Sigmoid colon (tissue), 7 donors: ENCODE results near the gene TSPAN1. TPM values are rescaled to one million over a fixed set of nuclear protein-coding genes. Genes with fewer than 3 reads are reported as not detected.

Source experiments
- DNase-seq: peaks from one replicate; pipeline ENCODE4 v3.0.0-alpha.2; 2019
- H3K27ac ChIP-seq, 4 donors: fragments of 200-600 bp; sonication (generic); one replicate each; pipeline ENCODE4 v1.5.1; 2016 to 2019; ENCODE audit warnings: mild to moderate bottlenecking in 1 of 4
- H3K27me3 ChIP-seq, 3 donors: fragments of 200-600 bp; sonication (generic); one replicate each; pipeline ENCODE4 v1.5.1; 2019; ENCODE audit warnings: mild to moderate bottlenecking in 1 of 3
- H3K36me3 ChIP-seq, 4 donors: fragments of 200-600 bp; sonication (generic); one replicate each; pipeline ENCODE4 v1.5.1; 2016 to 2019
- H3K4me1 ChIP-seq, 4 donors: fragments of 200-600 bp; sonication (generic); one replicate each; pipeline ENCODE4 v1.5.1; 2017 to 2019
- H3K4me3 ChIP-seq, 4 donors: fragments of 200-600 bp; sonication (generic); one replicate each; pipeline ENCODE4 v1.5.1; 2017 to 2019; ENCODE audit warnings: mild to moderate bottlenecking in 2 of 4, moderate library complexity in 1 of 4
- H3K9me3 ChIP-seq, 4 donors: fragments of 200-600 bp in 3 of 4; sonication (generic) in 3 of 4; one replicate each; pipeline versions ENCODE4 v1.5.1 to v1.6.1; 2013 to 2019
- CTCF ChIP-seq, 4 experiments: fragments of 450-650 bp in 3 of 4; fragments of 200-600 bp in 1 of 4; IDR thresholded peaks; one replicate each; pipeline ENCODE4 v1.5.1; 2016 to 2019; ENCODE audit warnings: antibody characterized with exemption in 4 of 4, mild to moderate bottlenecking in 3 of 4, moderate library complexity in 2 of 4
- EP300 ChIP-seq, 4 donors: sonication (generic); formaldehyde crosslinking; IDR thresholded peaks; one replicate each; pipeline ENCODE4 v1.6.1; 2017; ENCODE audit warnings: antibody characterized with exemption in 4 of 4
- POLR2A ChIP-seq, 2 donors: fragments of 450-650 bp; IDR thresholded peaks; one replicate each; pipeline ENCODE4 v1.6.1; 2016; ENCODE audit warnings: antibody characterized with exemption in 2 of 2, mild to moderate bottlenecking in 2 of 2, moderate library complexity in 2 of 2
- POLR2AphosphoS5 ChIP-seq, 4 donors: sonication (generic); formaldehyde crosslinking; IDR thresholded peaks; one replicate each; pipeline ENCODE4 v1.6.1; 2017; ENCODE audit warnings: antibody characterized with exemption in 4 of 4
- WGBS, 2 donors: extraction: QIAGEN DNeasy Blood & Tissue Kit; methylation state at CpG; one replicate each; pipeline ENCODE4 v1.1.7; 2013; 5-methylcytosine and 5-hydroxymethylcytosine counted together
- intact Hi-C: fragments of 100-400 bp; cut with DNase I; formaldehyde crosslinking; loops from one replicate; pipeline ENCODE4 v1.15.1; 2023
- polyA plus RNA-seq, 3 donors: library from polyadenylated mRNA; stranded (reverse); fragments of 200-250 nt; gene quantifications; one replicate each; pipeline ENCODE4 v1.2.3, GENCODE V29; 2013
- total RNA-seq, 4 donors: library from RNA; depleted of rRNA; stranded (reverse); fragments of >200 nt; gene quantifications; one replicate each; pipeline ENCODE4 v1.1.0, GENCODE V29; 2016
- donor health status: healthy with polysubstance abuse.
- donor health status: Bipolar disorder and iron deficiency.
- donor health status: healthy.

Gene TSPAN1
- total and polyA plus RNA-seq, 7 donors, result 0.95 to 1,233 (median 8.9) TPM

GRCh38 chr1:46133781-46134350, 41.0 kb upstream of the TSPAN1 start:
- Histone ChIP-seq H3K36me3 (no peaks in the 10 kb centered on the region), H3K9me3 (no peaks in the 10 kb centered on the region), H3K4me1 (peaks cover 0 to 32% (median 15%) of the 10 kb centered on the region in 4 donors), H3K4me3 (peak overlapping the region; percentile 37 to 72 (median 68)), H3K27ac (peak overlapping the region; percentile 91 to 94 (median 92)), H3K27me3 (peaks cover 0 to 11% (median 0%) of the 10 kb centered on the region in 3 donors)
- no peak for DNase-seq
- TF ChIP-seq POLR2AphosphoS5 (IDR thresholded peaks at IDR 0.05) (no peak), EP300 (IDR thresholded peaks at IDR 0.05) (no peak), POLR2A (IDR thresholded peaks at IDR 0.05) (no peak), CTCF (IDR thresholded peaks at IDR 0.05) (no peak)
- intact Hi-C loops, result loop anchor here (2.0 to 5.0 kb wide), 2 partner anchors 97 to 447 kb away; partner anchors contain the start of gene GPBP1L1
- 59 to 67% methylated on average over 3 of the region's 3 CpGs for WGBS, 2 donors

GRCh38 chr1:46134660-46135331, 40.1 kb upstream of the TSPAN1 start:
- H3K36me3 ChIP-seq, result no peaks in the 10 kb centered on the region
- 46 to 62% methylated on average over 3 of the region's 3 CpGs for WGBS, 2 donors
- H3K4me3 ChIP-seq, result no peak overlapping the region
- DNase-seq, result no peak
- TF ChIP-seq EP300 (IDR thresholded peaks at IDR 0.05), result no peak
- no peak for TF ChIP-seq POLR2A (IDR thresholded peaks at IDR 0.05)
- TF ChIP-seq POLR2AphosphoS5 (IDR thresholded peaks at IDR 0.05), result peak in 1 of 4 donors; percentile 16
- TF ChIP-seq CTCF (IDR thresholded peaks at IDR 0.05), result no peak
- H3K27ac ChIP-seq, result peak overlapping the region in 3 of 4 donors; percentile 91 to 94 (median 93)
- peaks cover 0 to 31% (median 15%) of the 10 kb centered on the region in 4 donors for H3K4me1 ChIP-seq
- intact Hi-C loops, result loop anchor here (5.0 kb wide), 1 partner anchor 97 kb away; no protein-coding TSS in a partner anchor
- no peaks in the 10 kb centered on the region for H3K9me3 ChIP-seq
- peaks cover 0 to 11% (median 0%) of the 10 kb centered on the region in 3 donors for H3K27me3 ChIP-seq

- Histone ChIP-seq H3K27ac (no peak overlapping the region), H3K27me3 (no peaks in the 10 kb centered on the region), H3K36me3 (no peaks in the 10 kb centered on the region), H3K9me3 (no peaks in the 10 kb centered on the region), H3K4me3 (no peak overlapping the region), H3K4me1 (peaks cover 0 to 20% (median 15%) of the 10 kb centered on the region in 4 donors)
- intact Hi-C loops, result loop anchor here (2.0 kb wide), 1 partner anchor 38 kb away; the partner anchor contains the start of gene TSPAN1
- no peak for DNase-seq
- TF ChIP-seq POLR2A (IDR thresholded peaks at IDR 0.05) (no peak), EP300 (IDR thresholded peaks at IDR 0.05) (no peak), POLR2AphosphoS5 (IDR thresholded peaks at IDR 0.05) (no peak), CTCF (IDR thresholded peaks at IDR 0.05) (no peak)
These were observed 38.2 kb upstream of the TSPAN1 start for GRCh38 chr1:46136711-46137110.

- Histone ChIP-seq H3K27ac (peak overlapping the region in 1 of 4 donors; percentile 33), H3K27me3 (no peaks in the 10 kb centered on the region), H3K4me3 (no peak overlapping the region), H3K4me1 (peaks cover 0 to 20% (median 15%) of the 10 kb centered on the region in 4 donors), H3K36me3 (no peaks in the 10 kb centered on the region), H3K9me3 (no peaks in the 10 kb centered on the region)
- DNase-seq, result no peak
- TF ChIP-seq POLR2AphosphoS5 (IDR thresholded peaks at IDR 0.05), result no peak
- TF ChIP-seq EP300 (IDR thresholded peaks at IDR 0.05), result no peak
- no peak for TF ChIP-seq CTCF (IDR thresholded peaks at IDR 0.05)
- TF ChIP-seq POLR2A (IDR thresholded peaks at IDR 0.05), result no peak
- intact Hi-C loops, result loop anchor here (2.0 kb wide), 1 partner anchor 37 kb away; the partner anchor contains the start of gene TSPAN1
- WGBS, 2 donors, result 68 to 80% methylated on average over 3 of the region's 3 CpGs
These were observed 37.0 kb upstream of the TSPAN1 start for GRCh38 chr1:46137916-46138315.
